Liver (tissue), 9 donors: ENCODE data around the gene ZNF655. TPM values are rescaled to one million over a fixed set of nuclear protein-coding genes. Genes with fewer than 3 reads are reported as not detected.
"Not testable (repeated sequence)": the region's sequence is repeated elsewhere in the genome, so short reads cannot be mapped to it uniquely, and the experiment has no call there.

Source experiments
- DNase-seq: peaks from one replicate; pipeline ENCODE4 v3.0.0-alpha.2; 2017; ENCODE audit warnings: low spot score
- H3K27ac ChIP-seq, 2 donors: one replicate each; pipeline ENCODE4 v1.7.0; 2013; ENCODE audit warnings: inconsistent platforms in 2 of 2, low read length in 2 of 2, control low read depth in 1 of 2, low read depth in 1 of 2, mild to moderate bottlenecking in 1 of 2
- H3K27me3 ChIP-seq, 4 donors: one replicate each; pipeline versions ENCODE4 v1.6.1 to v1.7.0; 2013; ENCODE audit warnings: low read length in 3 of 4, inconsistent platforms in 1 of 4, mild to moderate bottlenecking in 1 of 4, moderate library complexity in 1 of 4; ENCODE audit not compliant: control insufficient read depth in 4 of 4, insufficient read depth in 4 of 4
- H3K36me3 ChIP-seq, 4 donors: one replicate each; pipeline versions ENCODE4 v1.6.1 to v1.7.0; 2013; ENCODE audit warnings: low read length in 3 of 4, mild to moderate bottlenecking in 3 of 4, low read depth in 1 of 4, moderate library complexity in 1 of 4; ENCODE audit not compliant: control insufficient read depth in 4 of 4, insufficient read depth in 3 of 4
- H3K4me1 ChIP-seq, 4 donors: one replicate each; pipeline versions ENCODE4 v1.6.1 to v1.7.0; 2013; ENCODE audit warnings: low read length in 3 of 4, mild to moderate bottlenecking in 3 of 4, moderate library complexity in 1 of 4; ENCODE audit not compliant: control insufficient read depth in 4 of 4, insufficient read depth in 4 of 4
- H3K4me3 ChIP-seq, 3 donors: one replicate each; pipeline versions ENCODE4 v1.6.1 to v1.7.0; 2013; ENCODE audit warnings: low read length in 3 of 3, control low read depth in 1 of 3, low read depth in 1 of 3, mild to moderate bottlenecking in 1 of 3
- H3K9ac ChIP-seq, 2 donors: one replicate each; pipeline ENCODE4 v1.7.0; 2013; ENCODE audit warnings: low read length in 2 of 2, mild to moderate bottlenecking in 2 of 2, moderate library complexity in 2 of 2, control low read depth in 1 of 2, low read depth in 1 of 2
- H3K9me3 ChIP-seq, 4 donors: one replicate each; pipeline versions ENCODE4 v1.6.1 to v1.7.0; 2013; ENCODE audit warnings: low read length in 3 of 4; ENCODE audit not compliant: control insufficient read depth in 4 of 4
- EGR1 ChIP-seq, 2 donors: IDR thresholded peaks; 2 replicates each; pipeline ENCODE4 v1.6.1; 2016 to 2018; ENCODE audit warnings: antibody characterized with exemption in 2 of 2, low read depth in 2 of 2
- FOXA1 ChIP-seq: IDR thresholded peaks from 2 replicates; pipeline ENCODE4 v1.6.1; 2016; ENCODE audit warnings: antibody characterized with exemption
- FOXA2 ChIP-seq: IDR thresholded peaks from 2 replicates; pipeline ENCODE4 v1.6.1; 2016; ENCODE audit warnings: antibody characterized with exemption
- GABPA ChIP-seq, 2 donors: IDR thresholded peaks in 1 of 2; conservative IDR thresholded peaks in 1 of 2; 2 replicates each; pipeline ENCODE4 v1.6.1; 2016; ENCODE audit warnings: antibody characterized with exemption in 2 of 2, mild to moderate bottlenecking in 1 of 2, moderate library complexity in 1 of 2
- HNF4A ChIP-seq, 2 donors: conservative IDR thresholded peaks; 2 replicates each; pipeline ENCODE4 v1.6.1; 2016; ENCODE audit warnings: antibody characterized with exemption in 2 of 2, mild to moderate bottlenecking in 2 of 2
- HNF4G ChIP-seq: IDR thresholded peaks from 2 replicates; pipeline ENCODE4 v1.6.1; 2016; ENCODE audit warnings: antibody characterized with exemption
- RAD21 ChIP-seq, 2 donors: IDR thresholded peaks; 2 replicates each; pipeline ENCODE4 v1.6.1; 2016; ENCODE audit warnings: antibody characterized with exemption in 2 of 2, mild to moderate bottlenecking in 2 of 2
- SP1 ChIP-seq: IDR thresholded peaks from 2 replicates; pipeline ENCODE4 v1.6.1; 2018; ENCODE audit warnings: antibody characterized with exemption, mild to moderate bottlenecking
- TAF1 ChIP-seq: conservative IDR thresholded peaks from 2 replicates; pipeline ENCODE4 v1.6.1; 2016; ENCODE audit warnings: antibody characterized with exemption, mild to moderate bottlenecking
- YY1 ChIP-seq: IDR thresholded peaks from 2 replicates; pipeline ENCODE4 v1.6.1; 2016; ENCODE audit warnings: antibody characterized with exemption, mild to moderate bottlenecking
- WGBS: extraction: QIAGEN DNeasy Blood & Tissue Kit; methylation state at CpG from one replicate; pipeline ENCODE4 v1.1.7; 2013; 5-methylcytosine and 5-hydroxymethylcytosine counted together
- polyA plus RNA-seq, 2 donors: library from polyadenylated mRNA; stranded (reverse) in 1 of 2; unstranded in 1 of 2; fragments of 200-250 nt in 1 of 2; fragments of >200 nt in 1 of 2; fragmentation: Nextera tagmentation in 1 of 2; extraction: Ambion mirVana in 1 of 2; gene quantifications; one replicate each; pipeline versions ENCODE4 v1.2.1 to v1.2.3, GENCODE V29; 2013 to 2015
- total RNA-seq, 2 donors: library from RNA; depleted of rRNA; stranded (reverse); fragments of >200 nt; gene quantifications; one replicate each; pipeline ENCODE4 v1.2.3, GENCODE V29; 2014
- TF ChIP-seq, protein P1 (sequence below): IDR thresholded peaks from 2 replicates; pipeline ENCODE4 v1.6.1; 2016; ENCODE audit warnings: antibody characterized with exemption
- TF ChIP-seq, protein P2 (sequence below): IDR thresholded peaks from 2 replicates; pipeline ENCODE4 v1.6.1; 2016; ENCODE audit warnings: antibody characterized with exemption
- TF ChIP-seq, protein P3 (sequence below): IDR thresholded peaks from 2 replicates; pipeline ENCODE4 v1.6.1; 2016; ENCODE audit warnings: antibody characterized with exemption
- TF ChIP-seq, protein P4 (sequence below): fragments of 150-350 bp; IDR thresholded peaks from 2 replicates; pipeline ENCODE4 v1.5.1; 2017; ENCODE audit warnings: improper control_type of control experiment, low read depth, low read length; ENCODE audit not compliant: missing input control
- donor health status: healthy.
- donor health status: healthy.
- donor health status: healthy.
- donor health status: healthy.
- donor health status: healthy.

ZNF655 gene
- total and polyA plus RNA-seq, 4 donors = 15.9 to 59.7 (median 32.4) TPM

DNA sequence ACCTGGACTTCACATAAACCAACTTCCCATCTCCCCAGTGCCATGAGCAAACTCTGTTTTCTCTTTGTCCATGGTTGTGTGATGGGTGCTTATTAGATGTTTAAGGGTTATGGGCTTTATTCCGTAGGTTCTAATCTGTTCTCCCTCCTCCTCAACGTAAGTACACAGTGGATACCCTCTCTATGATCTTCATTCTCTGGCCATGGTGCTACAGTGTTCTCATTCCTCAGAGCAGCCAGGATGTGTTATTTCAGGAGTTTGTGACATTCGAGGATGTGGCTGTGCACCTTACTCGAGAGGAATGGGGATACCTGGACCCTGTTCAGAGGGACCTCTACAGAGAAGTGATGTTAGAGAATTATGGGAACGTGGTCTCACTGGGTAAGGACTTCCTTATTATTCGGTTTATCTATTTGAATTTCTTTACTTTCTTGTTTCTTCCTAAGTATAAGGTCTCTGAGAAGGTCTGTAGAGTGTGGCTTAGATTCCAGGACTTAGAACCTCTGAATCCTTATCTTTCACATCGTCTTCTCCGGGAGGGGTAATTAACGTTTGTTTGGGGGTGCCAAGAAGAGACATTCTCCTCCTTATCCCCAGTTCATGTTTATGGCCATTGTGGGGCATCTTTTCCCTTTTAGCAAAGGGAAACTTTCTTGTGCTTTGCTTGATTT, 3.8 kb downstream of the ZNF655 start (continued):
- TF ChIP-seq, protein P1, sequence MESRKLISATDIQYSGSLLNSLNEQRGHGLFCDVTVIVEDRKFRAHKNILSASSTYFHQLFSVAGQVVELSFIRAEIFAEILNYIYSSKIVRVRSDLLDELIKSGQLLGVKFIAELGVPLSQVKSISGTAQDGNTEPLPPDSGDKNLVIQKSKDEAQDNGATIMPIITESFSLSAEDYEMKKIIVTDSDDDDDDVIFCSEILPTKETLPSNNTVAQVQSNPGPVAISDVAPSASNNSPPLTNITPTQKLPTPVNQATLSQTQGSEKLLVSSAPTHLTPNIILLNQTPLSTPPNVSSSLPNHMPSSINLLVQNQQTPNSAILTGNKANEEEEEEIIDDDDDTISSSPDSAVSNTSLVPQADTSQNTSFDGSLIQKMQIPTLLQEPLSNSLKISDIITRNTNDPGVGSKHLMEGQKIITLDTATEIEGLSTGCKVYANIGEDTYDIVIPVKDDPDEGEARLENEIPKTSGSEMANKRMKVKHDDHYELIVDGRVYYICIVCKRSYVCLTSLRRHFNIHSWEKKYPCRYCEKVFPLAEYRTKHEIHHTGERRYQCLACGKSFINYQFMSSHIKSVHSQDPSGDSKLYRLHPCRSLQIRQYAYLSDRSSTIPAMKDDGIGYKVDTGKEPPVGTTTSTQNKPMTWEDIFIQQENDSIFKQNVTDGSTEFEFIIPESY = no peak
- TF ChIP-seq FOXA1 (no peak), HNF4A (conservative IDR thresholded peaks at IDR 0.05) (no peak), SP1 (no peak), RAD21 (IDR thresholded peaks at IDR 0.05) (no peak), GABPA (IDR thresholded peaks at IDR 0.05 in 1 of 2, conservative IDR thresholded peaks at IDR 0.05 in 1 of 2) (no peak)
- TF ChIP-seq, protein P2, sequence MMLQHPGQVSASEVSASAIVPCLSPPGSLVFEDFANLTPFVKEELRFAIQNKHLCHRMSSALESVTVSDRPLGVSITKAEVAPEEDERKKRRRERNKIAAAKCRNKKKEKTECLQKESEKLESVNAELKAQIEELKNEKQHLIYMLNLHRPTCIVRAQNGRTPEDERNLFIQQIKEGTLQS = no peak

DNA sequence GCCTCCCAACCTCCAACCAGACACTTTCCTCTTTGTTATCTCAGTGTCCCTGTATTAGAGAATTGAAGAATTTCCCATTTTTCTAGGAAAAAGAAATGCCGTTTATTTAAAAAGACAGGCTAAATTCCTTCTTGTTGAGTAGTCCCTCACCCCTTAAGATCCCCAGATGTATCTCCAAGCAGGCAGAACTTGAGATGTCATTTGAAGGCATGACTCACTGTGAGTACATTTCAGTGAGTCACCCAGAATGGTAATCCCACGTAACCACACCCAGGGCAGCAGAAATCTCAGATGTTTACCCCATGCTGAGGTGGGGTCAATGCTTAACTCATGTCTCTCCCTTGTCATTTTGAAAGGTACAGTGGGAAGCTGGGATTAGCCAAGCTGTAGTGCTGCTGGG, 4.4 kb downstream of the ZNF655 start:
- no peaks in the 10 kb centered on the region for H3K27me3 ChIP-seq
- no peaks in the 10 kb centered on the region for H3K9me3 ChIP-seq
- H3K27ac ChIP-seq = no peak overlapping the region
- WGBS = 79% methylated on average over 2 of the region's 2 CpGs
- TF ChIP-seq FOXA1 (no peak), TAF1 (no peak), EGR1 (IDR thresholded peaks at IDR 0.05; ENCODE audit: low read depth in 2 of 2) (no peak), YY1 (no peak)
- TF ChIP-seq, protein P3, sequence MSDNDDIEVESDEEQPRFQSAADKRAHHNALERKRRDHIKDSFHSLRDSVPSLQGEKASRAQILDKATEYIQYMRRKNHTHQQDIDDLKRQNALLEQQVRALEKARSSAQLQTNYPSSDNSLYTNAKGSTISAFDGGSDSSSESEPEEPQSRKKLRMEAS = no peak
- TF ChIP-seq, protein P2 = no peak
- H3K9ac ChIP-seq = no peak overlapping the region
- peaks cover 10 to 52% (median 50%) of the 10 kb centered on the region in 4 donors for H3K36me3 ChIP-seq
- H3K4me3 ChIP-seq = no peak overlapping the region
- no peak for DNase-seq
- H3K4me1 ChIP-seq = peaks cover 0 to 3% (median 2%) of the 10 kb centered on the region in 4 donors

DNA sequence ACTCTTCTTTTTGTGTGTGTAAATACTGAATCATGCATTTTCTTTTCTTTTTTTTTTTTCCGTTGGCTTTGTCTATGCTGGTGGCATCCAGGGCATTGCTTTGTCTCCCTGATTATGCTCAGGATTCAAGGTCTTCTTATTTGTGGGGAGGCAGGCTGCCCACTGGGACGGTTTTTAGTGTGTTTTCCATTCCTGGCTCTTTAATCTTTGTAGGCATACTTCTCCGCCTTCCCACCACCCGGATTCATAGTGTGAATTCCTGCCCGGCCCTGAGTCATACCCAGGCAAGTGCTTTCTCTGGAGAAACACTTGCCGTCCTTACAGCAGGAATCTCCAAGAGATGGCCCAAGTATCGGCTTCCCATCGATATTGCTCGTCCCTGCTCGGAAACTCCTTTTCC, 5.2 kb downstream of the ZNF655 start:
- peaks cover 10 to 54% (median 52%) of the 10 kb centered on the region in 4 donors for H3K36me3 ChIP-seq
- peaks cover 0 to 3% (median 2%) of the 10 kb centered on the region in 4 donors for H3K4me1 ChIP-seq
- DNase-seq = no peak
- no peaks in the 10 kb centered on the region for H3K9me3 ChIP-seq
- H3K4me3 ChIP-seq = no peak overlapping the region
- H3K9ac ChIP-seq = no peak overlapping the region
- TF ChIP-seq HNF4A (conservative IDR thresholded peaks at IDR 0.05) (no peak), FOXA2 (no peak), HNF4G (no peak), YY1 (no peak)
- TF ChIP-seq, protein P4, sequence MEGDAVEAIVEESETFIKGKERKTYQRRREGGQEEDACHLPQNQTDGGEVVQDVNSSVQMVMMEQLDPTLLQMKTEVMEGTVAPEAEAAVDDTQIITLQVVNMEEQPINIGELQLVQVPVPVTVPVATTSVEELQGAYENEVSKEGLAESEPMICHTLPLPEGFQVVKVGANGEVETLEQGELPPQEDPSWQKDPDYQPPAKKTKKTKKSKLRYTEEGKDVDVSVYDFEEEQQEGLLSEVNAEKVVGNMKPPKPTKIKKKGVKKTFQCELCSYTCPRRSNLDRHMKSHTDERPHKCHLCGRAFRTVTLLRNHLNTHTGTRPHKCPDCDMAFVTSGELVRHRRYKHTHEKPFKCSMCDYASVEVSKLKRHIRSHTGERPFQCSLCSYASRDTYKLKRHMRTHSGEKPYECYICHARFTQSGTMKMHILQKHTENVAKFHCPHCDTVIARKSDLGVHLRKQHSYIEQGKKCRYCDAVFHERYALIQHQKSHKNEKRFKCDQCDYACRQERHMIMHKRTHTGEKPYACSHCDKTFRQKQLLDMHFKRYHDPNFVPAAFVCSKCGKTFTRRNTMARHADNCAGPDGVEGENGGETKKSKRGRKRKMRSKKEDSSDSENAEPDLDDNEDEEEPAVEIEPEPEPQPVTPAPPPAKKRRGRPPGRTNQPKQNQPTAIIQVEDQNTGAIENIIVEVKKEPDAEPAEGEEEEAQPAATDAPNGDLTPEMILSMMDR = no peak
- TF ChIP-seq, protein P1 = no peak
- TF ChIP-seq, protein P3 = no peak
- 96% methylated on average over 10 of the region's 10 CpGs for WGBS
- H3K27me3 ChIP-seq = no peaks in the 10 kb centered on the region
- H3K27ac ChIP-seq = no peak overlapping the region

DNA sequence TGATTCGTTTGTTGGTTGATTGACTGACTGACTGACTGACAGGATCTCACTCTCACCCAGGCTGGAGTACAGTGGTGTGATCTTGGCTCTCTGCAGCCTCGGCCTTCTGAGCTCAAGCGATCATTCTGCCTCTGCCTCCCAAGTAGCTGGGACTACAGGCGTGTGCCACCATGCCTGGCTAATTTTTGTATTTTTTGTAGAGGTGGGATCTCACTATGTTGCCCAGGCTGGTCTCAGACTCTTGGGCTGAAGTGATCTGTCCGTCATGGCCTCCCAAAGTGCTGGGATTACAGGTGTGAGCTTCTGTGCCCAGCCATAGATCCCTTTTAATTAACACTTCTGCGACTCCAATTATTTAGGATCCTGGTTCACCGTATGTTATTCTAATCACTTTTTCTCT, 10.3 kb downstream of the ZNF655 start:
- H3K4me3 ChIP-seq, H3K9ac ChIP-seq, H3K4me1 ChIP-seq, DNase-seq, H3K27ac ChIP-seq, H3K9me3 ChIP-seq, H3K27me3 ChIP-seq: not testable (repeated sequence)
- 98% methylated on average over 7 of the region's 7 CpGs for WGBS
- peaks cover 3 to 67% (median 48%) of the 10 kb centered on the region in 4 donors for H3K36me3 ChIP-seq
